Sigmoid colon (tissue), 4 donors: ENCODE results near the gene TBXA2R.

ENCODE experiments used
- POLR2A ChIP-seq, 2 donors: fragments of 450-650 bp; IDR thresholded peaks; one replicate each; pipeline ENCODE4 v1.6.1; 2016; ENCODE audit warnings: antibody characterized with exemption in 2 of 2, mild to moderate bottlenecking in 2 of 2, moderate library complexity in 2 of 2
- POLR2AphosphoS5 ChIP-seq, 4 donors: sonication (generic); formaldehyde crosslinking; IDR thresholded peaks; one replicate each; pipeline ENCODE4 v1.6.1; 2017; ENCODE audit warnings: antibody characterized with exemption in 4 of 4
- TF ChIP-seq, protein P1 (sequence below), 4 experiments: fragments of 450-650 bp in 3 of 4; fragments of 200-600 bp in 1 of 4; IDR thresholded peaks; one replicate each; pipeline ENCODE4 v1.5.1; 2016 to 2019; ENCODE audit warnings: antibody characterized with exemption in 4 of 4, mild to moderate bottlenecking in 3 of 4, moderate library complexity in 2 of 4

DNA sequence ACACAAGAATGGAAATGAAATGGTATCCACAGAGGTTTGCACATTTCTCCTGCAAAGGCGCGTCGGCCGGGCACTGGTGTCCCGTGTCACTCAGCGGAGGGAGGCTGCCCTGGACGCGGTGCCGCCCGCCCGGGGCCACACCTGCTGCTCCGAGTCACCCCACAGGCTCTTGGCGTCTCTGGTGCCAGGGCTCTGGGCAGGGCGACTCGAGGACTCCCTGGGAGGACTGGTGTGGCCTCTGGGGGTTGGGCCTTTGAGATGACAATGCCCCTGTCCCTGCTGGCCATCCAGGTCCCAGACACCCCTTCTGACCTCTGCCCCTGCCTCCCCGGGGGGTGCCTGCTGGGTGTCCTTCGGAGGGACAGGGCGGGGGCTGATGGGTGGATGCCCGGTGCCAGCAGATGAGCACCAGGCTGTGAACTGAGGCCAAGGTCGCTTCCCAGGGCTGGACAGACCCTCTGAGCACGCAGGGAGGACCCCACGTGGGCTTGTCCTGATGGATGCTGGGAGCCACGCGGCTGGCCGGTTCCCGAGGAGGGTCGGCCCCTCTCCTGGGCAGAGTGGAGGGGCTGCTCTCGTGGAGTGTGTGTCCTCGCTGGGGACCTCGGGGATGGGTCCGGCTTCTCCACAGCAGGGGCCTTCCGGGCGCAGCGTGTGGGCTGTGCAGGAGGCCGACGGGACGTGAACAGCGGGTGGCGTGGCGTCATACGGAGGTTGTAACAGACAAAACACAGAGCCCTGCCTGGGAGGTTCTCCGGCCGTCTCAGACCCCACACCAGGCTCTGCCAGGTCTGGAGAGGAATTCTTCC lies 24.6 kb upstream of the TBXA2R start:
- TF ChIP-seq, protein P1, sequence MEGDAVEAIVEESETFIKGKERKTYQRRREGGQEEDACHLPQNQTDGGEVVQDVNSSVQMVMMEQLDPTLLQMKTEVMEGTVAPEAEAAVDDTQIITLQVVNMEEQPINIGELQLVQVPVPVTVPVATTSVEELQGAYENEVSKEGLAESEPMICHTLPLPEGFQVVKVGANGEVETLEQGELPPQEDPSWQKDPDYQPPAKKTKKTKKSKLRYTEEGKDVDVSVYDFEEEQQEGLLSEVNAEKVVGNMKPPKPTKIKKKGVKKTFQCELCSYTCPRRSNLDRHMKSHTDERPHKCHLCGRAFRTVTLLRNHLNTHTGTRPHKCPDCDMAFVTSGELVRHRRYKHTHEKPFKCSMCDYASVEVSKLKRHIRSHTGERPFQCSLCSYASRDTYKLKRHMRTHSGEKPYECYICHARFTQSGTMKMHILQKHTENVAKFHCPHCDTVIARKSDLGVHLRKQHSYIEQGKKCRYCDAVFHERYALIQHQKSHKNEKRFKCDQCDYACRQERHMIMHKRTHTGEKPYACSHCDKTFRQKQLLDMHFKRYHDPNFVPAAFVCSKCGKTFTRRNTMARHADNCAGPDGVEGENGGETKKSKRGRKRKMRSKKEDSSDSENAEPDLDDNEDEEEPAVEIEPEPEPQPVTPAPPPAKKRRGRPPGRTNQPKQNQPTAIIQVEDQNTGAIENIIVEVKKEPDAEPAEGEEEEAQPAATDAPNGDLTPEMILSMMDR (IDR thresholded peaks at IDR 0.05) = no peak
- TF ChIP-seq POLR2A (IDR thresholded peaks at IDR 0.05) (no peak), POLR2AphosphoS5 (IDR thresholded peaks at IDR 0.05) (no peak)
